Loucy (cell line): ENCODE measurements around the gene HK1.

Experiments used
- EZH2phosphoT487 ChIP-seq: fragments of 200-600 bp; IDR thresholded peaks from 2 replicates; pipeline ENCODE4 v1.6.1; 2018; ENCODE audit warnings: antibody characterized with exemption, mild to moderate bottlenecking, moderate library complexity, borderline replicate concordance
- TF ChIP-seq, protein P1 (sequence below): fragments of 200-600 bp; sonication (generic); conservative IDR thresholded peaks from 2 replicates; pipeline ENCODE4 v1.5.1; 2014; ENCODE audit warnings: mild to moderate bottlenecking, antibody characterized with exemption, low read length

DNA sequence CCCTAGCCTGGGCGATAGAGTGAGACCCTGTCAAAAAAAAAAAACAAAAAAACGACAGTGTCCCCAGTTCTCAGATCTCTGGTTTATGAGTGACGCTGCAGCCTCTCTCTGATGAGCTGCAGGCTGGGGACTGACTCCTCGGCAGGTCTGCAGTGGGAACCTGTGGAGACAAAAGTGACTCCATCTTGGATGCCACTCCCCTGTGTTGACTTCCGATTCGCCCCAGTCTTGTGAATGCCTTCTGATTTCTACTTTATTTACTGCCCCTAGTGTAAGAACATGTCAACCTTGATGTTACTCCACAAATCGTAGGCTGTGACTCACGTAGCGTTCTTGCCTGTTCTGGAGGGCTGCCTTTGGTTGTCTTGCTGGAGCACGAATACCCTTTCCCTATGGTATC is 132.2 kb downstream of the HK1 start:
- TF ChIP-seq, protein P1, sequence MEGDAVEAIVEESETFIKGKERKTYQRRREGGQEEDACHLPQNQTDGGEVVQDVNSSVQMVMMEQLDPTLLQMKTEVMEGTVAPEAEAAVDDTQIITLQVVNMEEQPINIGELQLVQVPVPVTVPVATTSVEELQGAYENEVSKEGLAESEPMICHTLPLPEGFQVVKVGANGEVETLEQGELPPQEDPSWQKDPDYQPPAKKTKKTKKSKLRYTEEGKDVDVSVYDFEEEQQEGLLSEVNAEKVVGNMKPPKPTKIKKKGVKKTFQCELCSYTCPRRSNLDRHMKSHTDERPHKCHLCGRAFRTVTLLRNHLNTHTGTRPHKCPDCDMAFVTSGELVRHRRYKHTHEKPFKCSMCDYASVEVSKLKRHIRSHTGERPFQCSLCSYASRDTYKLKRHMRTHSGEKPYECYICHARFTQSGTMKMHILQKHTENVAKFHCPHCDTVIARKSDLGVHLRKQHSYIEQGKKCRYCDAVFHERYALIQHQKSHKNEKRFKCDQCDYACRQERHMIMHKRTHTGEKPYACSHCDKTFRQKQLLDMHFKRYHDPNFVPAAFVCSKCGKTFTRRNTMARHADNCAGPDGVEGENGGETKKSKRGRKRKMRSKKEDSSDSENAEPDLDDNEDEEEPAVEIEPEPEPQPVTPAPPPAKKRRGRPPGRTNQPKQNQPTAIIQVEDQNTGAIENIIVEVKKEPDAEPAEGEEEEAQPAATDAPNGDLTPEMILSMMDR = no peak
- no peak for TF ChIP-seq EZH2phosphoT487
